ENCODE data around the gene PPCDC.
"Not testable (repeated sequence)": the region's sequence is repeated elsewhere in the genome, so short reads cannot be mapped to it uniquely, and the experiment has no call there.

PPCDC gene

DNA sequence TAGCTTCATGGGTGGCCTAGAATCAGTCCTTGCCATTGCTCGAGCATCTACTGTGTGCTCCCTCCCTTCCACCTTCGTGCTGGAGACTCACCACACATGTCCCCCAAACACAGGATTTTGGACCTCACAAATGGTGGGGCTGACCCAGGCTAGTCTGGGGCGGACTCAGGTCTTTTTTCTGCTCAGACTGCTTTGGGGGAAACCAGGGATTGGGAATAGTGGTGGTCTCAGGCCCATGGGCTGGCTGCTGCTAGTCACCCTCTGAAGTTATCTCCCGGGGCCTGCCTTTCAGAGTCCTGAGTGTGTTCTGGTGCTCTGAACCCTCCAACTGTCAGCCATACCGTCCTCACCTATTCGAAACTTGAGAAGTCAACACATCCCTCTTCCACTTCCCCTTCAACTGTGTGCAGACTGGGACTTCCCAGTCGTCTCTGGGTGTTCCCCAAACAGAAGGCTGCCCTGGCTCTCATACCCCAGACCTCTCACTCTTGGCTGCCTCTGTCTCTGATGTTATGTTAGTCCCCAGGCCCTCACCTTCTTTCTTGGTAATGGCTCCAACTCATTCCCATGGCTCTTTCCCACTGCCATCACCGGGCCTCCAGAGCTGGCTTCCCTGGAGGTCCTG lies 46.0 kb downstream of the PPCDC start:
- no peak for DNase-seq

DNA sequence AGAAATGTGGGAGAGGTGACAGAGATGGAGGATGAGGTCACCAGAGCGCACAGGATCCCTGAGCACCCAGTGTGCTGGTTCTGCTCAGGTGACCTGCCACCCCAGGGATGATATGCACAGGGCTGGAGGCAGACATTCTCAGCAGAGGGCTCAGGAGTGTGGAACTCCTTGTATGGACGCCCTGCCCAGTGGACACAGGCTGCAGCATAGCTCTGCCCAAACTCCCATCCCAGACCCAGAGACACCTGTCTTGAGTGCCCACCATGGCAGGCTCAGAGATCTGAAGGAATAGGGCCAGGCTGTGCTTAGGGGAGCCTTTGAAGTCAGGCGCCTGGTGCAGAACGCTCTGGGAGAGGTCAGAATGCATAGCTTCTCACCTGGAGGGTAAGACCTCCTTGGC lies 47.3 kb downstream of the PPCDC start:
- DNase-seq: no peak

DNA sequence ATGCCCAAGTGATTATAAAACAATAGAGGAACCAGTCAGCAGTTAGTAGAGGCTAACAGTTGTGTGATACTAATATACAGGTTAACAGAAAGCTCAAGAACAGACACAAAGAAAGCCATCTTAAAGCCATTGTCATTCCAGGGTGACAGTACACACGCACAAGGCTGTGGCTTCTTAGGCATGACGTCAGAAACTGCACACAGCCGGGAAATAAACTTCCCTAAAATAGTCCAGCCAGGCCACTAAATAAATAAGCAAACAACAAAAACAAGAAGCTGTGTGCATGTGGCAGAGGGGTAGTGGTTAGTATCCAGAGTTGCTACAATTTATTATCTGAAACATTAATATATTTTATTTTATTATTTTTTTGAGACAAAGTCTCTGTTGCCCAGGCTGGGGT lies 49.8 kb downstream of the PPCDC start:
- no peak for DNase-seq

- DNase-seq: no peak
Measured at GRCh38 chr15:75076277-75076676, 52.9 kb downstream of the PPCDC start.

DNA sequence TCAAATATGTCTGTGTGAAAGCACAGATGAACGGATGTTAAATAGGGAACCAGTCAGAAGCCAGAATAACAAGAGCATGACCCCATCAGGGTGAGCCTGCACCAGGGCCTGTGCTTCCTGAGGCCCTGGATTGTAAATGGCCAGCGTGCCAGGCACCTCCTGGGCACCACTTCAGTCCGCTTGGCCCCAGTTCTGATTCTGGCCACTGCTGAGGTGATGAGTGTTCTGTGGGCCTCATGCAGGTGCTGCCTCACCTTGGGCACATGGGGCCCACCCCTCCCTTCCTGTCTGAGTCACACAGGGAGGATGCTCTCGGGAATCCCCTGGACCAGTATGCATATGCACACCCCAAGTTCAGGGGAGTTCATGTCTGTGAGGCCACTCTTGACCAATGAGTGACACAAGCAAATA lies 54.2 kb downstream of the PPCDC start:
- DNase-seq: not testable (repeated sequence)

- no peak for DNase-seq
Measured at GRCh38 chr15:75081150-75081549, 57.8 kb downstream of the PPCDC start.

DNA sequence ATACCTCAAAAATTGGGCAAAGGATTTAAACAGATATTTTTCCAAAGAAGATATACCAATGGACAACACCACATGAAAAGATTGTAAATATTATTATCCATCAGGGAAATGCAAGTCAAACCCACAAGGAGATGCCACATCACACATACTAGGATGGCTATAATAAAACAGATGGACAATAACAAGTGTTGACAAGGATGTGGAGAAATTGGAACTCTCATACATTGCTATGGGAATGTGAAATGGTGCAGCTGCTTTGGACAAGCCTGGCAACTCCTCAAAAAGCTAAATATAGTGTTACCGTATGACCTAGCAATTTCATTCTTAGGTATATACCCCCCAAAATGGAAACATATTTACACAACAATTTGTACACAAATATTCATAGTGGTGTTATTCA lies 59.3 kb downstream of the PPCDC start:
- no peak for DNase-seq

GRCh38 chr15:75085708-75086107 lies 62.3 kb downstream of the PPCDC start:
- DNase-seq: not testable (repeated sequence)

GRCh38 chr15:75089456-75090387 lies 66.3 kb downstream of the PPCDC start:
- DNase-seq: no peak

GRCh38 chr15:75090388-75090734 lies 67.0 kb downstream of the PPCDC start:
- DNase-seq: no peak

DNA sequence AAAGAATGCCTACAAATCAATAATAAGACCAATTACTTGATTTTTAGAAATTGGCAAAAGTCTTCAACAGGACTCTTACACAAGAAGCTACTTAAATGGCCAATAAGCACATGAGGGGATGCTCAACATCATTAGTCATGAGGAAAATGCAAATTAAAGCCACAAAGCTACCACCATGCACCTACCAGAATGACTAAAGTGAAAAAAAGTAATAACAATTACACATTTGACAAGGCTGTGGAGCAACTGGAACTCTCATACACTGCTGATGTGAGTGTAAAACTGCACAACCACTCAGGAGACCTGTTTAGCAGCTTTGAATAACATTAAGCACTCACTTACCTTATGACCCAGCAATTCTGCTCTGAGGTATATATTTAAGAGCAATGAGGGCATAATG lies 68.4 kb downstream of the PPCDC start:
- DNase-seq: no peak

- DNase-seq: not testable (repeated sequence)
Measured at GRCh38 chr15:75094961-75095478, 71.6 kb downstream of the PPCDC start.

- no peak for DNase-seq
Measured at GRCh38 chr15:75095594-75095993, 72.2 kb downstream of the PPCDC start.

DNA sequence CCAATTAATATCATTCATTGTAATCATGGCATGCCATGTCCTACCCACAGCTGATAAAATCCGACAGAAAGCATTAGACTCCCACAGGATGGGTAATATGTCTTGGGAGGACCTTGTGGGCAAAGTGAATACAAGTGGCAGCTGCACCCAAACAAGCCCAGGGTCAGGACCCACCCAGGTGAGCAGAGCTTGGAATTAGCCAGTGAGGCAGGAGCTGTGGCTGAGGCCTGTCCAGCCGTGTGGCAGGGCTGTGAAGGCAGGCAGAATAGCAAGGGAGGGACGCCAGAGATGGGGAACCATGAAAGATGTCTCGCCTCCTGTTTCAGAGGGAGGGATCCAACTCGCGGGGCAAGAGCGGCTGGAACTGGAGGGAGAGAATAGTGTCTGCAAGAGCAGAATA lies 74.5 kb downstream of the PPCDC start:
- DNase-seq: no peak

DNA sequence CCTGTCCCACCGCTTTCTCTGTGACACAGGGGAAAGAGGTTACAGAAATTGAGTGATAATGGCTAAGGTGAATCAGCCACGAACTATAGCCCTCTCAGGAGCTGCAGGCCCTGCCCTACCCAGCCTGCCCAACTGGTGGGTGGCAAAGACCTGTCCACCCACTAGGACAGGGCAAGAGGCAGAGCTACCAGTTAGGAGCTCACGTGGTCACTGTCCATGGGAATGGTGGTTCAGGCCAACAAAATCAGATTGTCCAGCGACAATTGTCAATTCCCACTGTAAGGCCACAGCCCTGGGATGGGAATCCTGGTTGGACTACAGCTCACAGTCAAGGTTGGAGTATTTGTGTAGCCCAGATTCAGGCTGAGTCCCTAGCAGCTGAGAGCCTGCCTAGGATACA lies 75.0 kb downstream of the PPCDC start:
- DNase-seq: no peak

All from effector CD4-positive, alpha-beta T cell (primary cell).